Activated naive CD4-positive, alpha-beta T cell (primary cell): ENCODE measurements around the gene SAMD10.

Experiments
- DNase-seq, 4 experiments: peaks; one replicate each; lab custom pipeline; 2025; lab: John Stamatoyannopoulos, UW

SAMD10 gene

GRCh38 chr20:63956664-63957003, 22.8 kb downstream of the SAMD10 start:
- DNase-seq = no peak

- DNase-seq = peak; percentile 59 to 88 (median 70)
Observed at GRCh38 chr20:63955827-63956663, 23.4 kb downstream of the SAMD10 start, which contains the start of gene UCKL1. Gene UCKL1, minus strand, starts transcription at chr20:63956416. Its CDS starts 44 bp downstream, at chr20:63956372.

GRCh38 chr20:63955281-63955826, 24.1 kb downstream of the SAMD10 start:
- DNase-seq = peak in 1 of 4 experiments; percentile 49

GRCh38 chr20:63953764-63954429, 25.5 kb downstream of the SAMD10 start:
- no peak for DNase-seq

- DNase-seq = no peak
Observed at GRCh38 chr20:63952769-63953168, 26.7 kb downstream of the SAMD10 start.

- no peak for DNase-seq
Observed at GRCh38 chr20:63952210-63952535, 27.3 kb downstream of the SAMD10 start.

- DNase-seq = no peak
Observed at GRCh38 chr20:63951398-63952209, 27.8 kb downstream of the SAMD10 start.

GRCh38 chr20:63950701-63951397, 28.6 kb downstream of the SAMD10 start:
- no peak for DNase-seq

- DNase-seq = no peak
Observed at GRCh38 chr20:63947638-63948456, 31.6 kb downstream of the SAMD10 start.

- no peak for DNase-seq
Observed at GRCh38 chr20:63946986-63947637, 32.3 kb downstream of the SAMD10 start.

GRCh38 chr20:63945921-63946920, 33.2 kb downstream of the SAMD10 start:
- DNase-seq = no peak

GRCh38 chr20:63945031-63945658, 34.3 kb downstream of the SAMD10 start:
- no peak for DNase-seq

- no peak for DNase-seq
Observed at GRCh38 chr20:63944078-63944941, 35.1 kb downstream of the SAMD10 start.

- no peak for DNase-seq
Observed at GRCh38 chr20:63943808-63944077, 35.7 kb downstream of the SAMD10 start.

GRCh38 chr20:63942969-63943807, 36.3 kb downstream of the SAMD10 start:
- DNase-seq = no peak

- DNase-seq = peak; percentile 48 to 66 (median 52)
Observed at GRCh38 chr20:63942250-63942951, 37.0 kb downstream of the SAMD10 start.
